Coronary artery (tissue), 2 donors: Measurements from ENCODE around the gene SAP30BP.

ENCODE experiments used
- DNase-seq: peaks from one replicate; pipeline ENCODE4 v3.0.0-alpha.2; 2017; ENCODE audit warnings: low spot score
- H3K27ac ChIP-seq, 2 donors: fragments of 200-600 bp; sonication (generic); one replicate each; pipeline ENCODE4 v1.5.1; 2016 to 2019
- H3K4me3 ChIP-seq: fragments of 200-600 bp; sonication (generic); 2 replicates; pipeline ENCODE4 v1.5.1; 2016; ENCODE audit warnings: mild to moderate bottlenecking, moderate library complexity
- TF ChIP-seq, protein P1 (sequence below): fragments of 200-600 bp; sonication (generic); IDR thresholded peaks from one replicate; pipeline ENCODE4 v1.5.1; 2019; ENCODE audit warnings: antibody characterized with exemption

Gene SAP30BP

DNA sequence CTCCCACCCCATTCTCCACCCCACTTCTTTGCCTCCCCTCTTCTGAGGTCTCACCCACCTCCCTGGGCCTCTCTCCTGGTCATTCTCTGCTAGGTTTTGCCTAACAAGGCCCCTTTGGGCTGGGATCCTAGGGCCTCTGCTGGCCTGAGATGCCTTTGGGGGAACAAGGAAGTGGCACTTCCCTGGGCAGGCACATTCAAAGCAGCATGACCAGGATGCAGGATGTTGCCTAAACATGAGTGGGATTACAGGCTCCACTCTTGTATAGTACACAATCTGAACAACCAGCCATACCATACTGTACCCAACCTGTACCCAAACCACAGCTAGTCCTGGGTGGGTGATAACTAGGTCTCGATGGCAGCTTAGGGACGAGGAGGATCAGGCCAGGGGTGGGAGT, 88.9 kb downstream of the SAP30BP start:
- TF ChIP-seq, protein P1, sequence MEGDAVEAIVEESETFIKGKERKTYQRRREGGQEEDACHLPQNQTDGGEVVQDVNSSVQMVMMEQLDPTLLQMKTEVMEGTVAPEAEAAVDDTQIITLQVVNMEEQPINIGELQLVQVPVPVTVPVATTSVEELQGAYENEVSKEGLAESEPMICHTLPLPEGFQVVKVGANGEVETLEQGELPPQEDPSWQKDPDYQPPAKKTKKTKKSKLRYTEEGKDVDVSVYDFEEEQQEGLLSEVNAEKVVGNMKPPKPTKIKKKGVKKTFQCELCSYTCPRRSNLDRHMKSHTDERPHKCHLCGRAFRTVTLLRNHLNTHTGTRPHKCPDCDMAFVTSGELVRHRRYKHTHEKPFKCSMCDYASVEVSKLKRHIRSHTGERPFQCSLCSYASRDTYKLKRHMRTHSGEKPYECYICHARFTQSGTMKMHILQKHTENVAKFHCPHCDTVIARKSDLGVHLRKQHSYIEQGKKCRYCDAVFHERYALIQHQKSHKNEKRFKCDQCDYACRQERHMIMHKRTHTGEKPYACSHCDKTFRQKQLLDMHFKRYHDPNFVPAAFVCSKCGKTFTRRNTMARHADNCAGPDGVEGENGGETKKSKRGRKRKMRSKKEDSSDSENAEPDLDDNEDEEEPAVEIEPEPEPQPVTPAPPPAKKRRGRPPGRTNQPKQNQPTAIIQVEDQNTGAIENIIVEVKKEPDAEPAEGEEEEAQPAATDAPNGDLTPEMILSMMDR: no peak
- H3K27ac ChIP-seq: no peak overlapping the region
- H3K4me3 ChIP-seq: no peak overlapping the region
- DNase-seq: no peak

DNA sequence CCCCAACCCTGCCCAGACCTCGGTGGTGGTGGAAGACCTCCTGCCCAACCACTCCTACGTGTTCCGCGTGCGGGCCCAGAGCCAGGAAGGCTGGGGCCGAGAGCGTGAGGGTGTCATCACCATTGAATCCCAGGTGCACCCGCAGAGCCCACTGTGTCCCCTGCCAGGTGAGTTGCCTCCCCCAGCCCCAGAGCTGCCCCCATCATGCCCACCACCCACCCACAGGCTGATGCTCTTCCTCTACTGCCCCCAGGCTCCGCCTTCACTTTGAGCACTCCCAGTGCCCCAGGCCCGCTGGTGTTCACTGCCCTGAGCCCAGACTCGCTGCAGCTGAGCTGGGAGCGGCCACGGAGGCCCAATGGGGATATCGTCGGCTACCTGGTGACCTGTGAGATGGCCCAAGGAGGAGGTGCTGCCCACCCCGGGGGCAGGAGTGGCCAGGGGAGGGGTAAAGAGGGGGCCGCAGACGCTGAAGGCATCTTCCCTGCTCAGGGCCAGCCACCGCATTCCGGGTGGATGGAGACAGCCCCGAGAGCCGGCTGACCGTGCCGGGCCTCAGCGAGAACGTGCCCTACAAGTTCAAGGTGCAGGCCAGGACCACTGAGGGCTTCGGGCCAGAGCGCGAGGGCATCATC, 89.4 kb downstream of the SAP30BP start:
- H3K27ac ChIP-seq: no peak overlapping the region
- no peak overlapping the region for H3K4me3 ChIP-seq
- DNase-seq: no peak
- TF ChIP-seq, protein P1: no peak

DNA sequence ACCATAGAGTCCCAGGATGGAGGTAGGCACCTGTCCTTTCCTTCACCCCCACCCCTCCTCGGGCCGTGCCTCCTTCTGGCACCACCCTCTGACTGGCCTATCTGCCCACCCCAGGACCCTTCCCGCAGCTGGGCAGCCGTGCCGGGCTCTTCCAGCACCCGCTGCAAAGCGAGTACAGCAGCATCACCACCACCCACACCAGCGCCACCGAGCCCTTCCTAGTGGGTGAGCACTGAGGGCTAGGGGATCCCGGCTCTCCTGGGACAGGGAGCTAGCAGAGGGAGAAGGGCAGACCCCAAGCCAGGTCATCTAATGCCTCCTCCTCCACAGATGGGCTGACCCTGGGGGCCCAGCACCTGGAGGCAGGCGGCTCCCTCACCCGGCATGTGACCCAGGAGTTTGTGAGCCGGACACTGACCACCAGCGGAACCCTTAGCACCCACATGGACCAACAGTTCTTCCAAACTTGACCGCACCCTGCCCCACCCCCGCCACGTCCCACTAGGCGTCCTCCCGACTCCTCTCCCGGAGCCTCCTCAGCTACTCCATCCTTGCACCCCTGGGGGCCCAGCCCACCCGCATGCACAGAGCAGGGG, 90.0 kb downstream of the SAP30BP start:
- no peak for DNase-seq
- H3K4me3 ChIP-seq: no peak overlapping the region
- TF ChIP-seq, protein P1: no peak
- H3K27ac ChIP-seq: no peak overlapping the region
